DMS53 (cell line): ENCODE data around the gene CECR2.
A peak's percentile ranks its signal among the peaks of the same experiment; 100 is the strongest.

Experiments
- DNase-seq: peaks from one replicate; lab custom pipeline; 2025; lab: John Stamatoyannopoulos, UW

The CECR2 gene

DNA sequence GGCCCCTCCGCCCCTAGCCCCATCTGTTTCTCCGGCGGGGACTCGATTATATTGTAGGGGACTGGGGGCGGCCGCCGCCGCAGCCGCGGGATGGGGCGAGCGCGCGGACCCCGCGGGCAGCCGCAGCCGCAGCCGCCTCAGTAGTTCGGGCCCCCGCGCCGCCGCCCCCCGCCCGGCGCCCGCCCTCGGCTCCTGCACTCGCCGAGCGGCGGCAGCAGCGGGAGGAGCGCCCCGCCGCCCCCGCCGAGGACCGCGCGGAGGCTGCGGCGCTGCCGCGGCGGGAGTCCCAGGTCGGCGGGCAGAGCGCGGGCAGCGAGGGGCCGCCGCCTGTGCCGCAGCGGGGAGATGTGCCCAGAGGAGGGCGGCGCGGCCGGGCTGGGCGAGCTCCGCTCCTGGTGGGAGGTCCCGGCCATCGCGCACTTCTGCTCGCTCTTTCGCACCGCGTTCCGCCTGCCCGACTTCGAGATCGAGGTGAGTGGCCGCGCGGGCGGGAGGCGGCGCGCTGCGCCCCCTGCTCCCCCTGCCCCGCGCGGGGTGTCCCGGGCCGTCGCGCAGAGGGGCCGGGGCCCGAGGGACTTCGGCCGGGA, at the start of gene CECR2:
CECR2 (plus strand) TSS at position 22 of the 587 bp plus-strand sequence; CDS start at position 346, 324 bp downstream.
- DNase-seq, result peak; percentile 71

DNA sequence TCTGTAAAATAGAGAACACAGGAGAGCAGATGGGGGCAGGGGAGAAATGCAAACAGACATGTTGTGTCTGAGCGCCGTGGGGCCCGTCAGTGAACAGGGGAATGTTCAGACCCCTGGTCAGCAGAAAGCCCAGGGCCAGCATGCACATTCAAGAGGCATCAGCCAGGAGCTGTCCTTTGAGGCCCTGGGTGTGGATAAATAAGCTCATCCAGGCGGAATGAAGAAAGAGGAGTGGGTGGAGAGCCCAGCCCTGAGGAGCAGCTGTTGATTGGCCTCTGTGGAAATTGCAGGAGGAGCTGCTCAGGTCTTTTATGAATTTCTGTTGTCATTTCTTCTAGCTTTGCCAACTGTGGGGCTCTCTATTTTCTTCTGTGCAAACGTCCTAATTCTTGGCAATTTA, 49.7 kb upstream of the CECR2 start:
- no peak for DNase-seq

DNA sequence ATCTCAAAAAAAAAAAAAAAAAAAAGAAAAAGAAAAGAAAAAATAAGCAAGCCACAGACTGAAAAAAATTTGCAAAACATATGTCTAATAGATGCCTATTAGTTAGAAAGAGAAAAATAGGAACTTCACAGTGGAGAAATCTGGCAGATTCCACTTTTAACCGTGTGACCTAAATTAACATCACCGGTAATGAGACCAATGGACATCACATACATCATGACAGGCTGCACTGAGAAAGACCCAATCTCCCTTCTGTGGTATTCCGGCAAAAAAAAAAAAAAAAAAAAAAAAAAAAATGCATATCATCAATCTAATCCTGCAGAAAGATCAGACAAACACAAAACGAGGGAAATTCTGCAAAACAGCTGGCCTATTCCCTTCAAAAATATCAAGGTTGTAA, 46.7 kb upstream of the CECR2 start:
- DNase-seq, result no peak

DNA sequence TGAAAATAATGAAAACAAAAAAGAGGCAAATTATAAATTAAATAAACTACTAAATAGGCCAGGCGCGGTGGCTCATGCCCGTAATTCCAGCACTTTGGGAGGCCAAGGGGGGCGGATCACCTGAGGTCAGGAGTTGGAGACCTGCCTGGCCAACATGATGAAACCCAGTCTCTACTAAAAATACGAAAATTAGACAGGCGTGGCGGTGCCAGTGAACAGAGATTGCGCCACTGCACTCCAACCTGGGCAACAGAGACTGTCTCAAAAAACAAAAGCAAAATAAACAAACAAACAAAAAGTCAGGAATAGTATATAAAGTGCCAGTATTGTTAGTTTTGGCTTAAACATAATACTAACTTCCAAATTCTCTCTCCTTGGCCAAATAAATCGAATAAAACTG, 37.6 kb upstream of the CECR2 start:
- no peak for DNase-seq

DNA sequence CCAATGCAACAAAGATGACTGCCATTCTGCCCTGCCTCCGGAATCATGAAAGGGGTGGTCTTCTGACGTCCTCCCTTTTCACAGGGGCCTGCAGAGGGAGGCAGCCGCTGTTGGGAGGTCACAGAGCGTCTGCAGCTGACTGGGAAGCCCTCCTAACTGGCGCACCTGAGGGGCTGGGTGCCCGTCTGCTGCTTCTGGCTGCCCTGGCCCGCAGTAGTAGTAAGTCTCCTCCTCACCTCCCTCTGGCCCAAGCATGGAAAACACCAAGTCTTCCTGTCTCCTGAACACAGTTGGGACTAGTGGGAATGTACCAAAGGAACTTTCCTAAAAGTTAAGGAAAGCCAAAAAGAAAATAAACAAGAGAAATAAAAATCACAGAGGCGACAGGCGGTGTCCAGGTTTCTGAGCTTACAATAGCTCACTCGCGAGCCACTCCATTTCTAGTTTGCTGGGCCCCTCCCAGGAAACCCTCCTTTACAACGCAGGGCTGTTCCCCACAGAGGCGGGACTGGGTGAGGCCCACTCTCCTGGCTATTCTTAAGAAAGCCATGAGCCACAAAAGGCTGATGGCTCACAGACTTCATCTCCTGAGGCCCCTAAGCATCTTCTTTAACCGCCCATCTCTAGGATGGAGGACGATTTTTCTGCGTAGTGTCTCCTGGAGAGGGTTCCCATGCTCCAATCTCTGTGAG, 37.0 kb upstream of the CECR2 start:
- no peak for DNase-seq

DNA sequence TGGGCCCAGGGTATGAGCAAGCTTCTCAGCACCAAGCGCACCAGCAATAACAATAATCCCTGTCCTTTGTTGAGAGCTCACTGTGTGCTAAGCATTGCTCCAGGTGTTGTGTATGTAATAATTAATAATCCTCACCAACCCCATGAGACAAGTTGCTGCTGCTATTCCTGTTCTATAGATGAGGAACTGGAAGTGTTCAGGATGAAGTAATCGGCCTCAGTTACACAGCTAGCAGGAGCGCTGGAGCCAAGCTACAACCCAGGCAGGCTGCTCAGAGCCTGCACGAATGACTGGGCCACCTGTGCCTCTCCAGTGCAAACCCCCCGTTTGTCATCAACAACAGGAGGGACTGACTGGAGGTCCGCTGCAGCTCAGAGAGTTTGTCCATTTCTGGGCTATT, 35.2 kb upstream of the CECR2 start:
- no peak for DNase-seq

DNA sequence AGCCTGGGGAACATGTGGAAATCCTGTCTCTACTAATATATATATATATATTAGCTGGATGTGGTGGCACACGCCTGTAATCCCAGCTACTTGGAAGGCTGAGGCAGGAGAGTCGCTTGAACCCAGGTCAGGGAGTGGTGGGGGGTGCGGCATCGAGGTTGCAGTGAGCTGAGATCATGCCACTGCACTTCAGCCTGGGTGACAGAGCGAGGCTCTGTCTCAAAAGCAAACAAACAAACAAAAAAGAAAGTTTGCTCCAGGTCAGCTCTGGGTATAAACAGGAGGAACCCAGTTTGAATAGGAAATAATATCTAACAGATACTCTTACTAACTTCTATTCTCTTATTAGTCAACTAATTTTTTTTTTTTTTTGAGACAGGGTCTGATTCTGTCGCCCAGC, 34.3 kb upstream of the CECR2 start:
- DNase-seq, result no peak

DNA sequence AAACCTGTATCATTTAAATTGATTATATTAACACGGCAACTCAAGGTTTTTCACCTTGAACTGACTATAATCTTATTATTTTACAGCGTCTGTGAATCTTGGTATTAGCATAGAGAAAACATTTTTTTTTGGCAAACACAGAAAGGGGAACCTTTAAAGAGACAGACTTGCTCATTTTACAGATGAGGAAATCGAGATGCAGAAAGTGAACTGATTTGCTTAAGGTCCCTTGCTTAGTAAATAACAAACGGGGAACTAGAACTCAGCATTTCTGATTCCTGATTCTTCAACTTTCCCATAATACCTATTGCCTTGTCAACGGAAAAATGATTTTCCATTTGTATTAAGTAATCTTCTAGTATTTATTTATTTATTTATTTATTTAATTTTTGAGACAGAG, 33.2 kb upstream of the CECR2 start:
- no peak for DNase-seq

DNA sequence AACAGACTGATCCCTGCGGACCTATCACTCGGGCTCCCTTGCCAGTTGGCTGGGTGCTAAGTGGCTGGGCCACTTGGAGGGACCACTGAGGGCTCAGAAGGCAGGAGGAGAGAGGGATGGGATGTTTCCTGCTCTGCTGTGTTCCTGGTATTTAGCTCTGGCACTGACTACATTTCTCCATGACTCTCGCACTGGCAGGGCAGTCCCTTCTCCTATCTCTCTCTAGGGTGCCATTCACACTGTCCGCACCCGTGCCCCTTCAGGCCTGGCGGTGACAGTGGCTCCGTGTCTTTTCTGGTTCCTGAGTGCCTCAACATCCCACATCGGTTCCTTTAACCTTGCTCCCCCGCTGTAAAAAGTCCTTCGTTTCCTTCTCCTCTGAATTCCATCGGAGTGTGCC, 31.6 kb upstream of the CECR2 start:
- DNase-seq, result no peak

DNA sequence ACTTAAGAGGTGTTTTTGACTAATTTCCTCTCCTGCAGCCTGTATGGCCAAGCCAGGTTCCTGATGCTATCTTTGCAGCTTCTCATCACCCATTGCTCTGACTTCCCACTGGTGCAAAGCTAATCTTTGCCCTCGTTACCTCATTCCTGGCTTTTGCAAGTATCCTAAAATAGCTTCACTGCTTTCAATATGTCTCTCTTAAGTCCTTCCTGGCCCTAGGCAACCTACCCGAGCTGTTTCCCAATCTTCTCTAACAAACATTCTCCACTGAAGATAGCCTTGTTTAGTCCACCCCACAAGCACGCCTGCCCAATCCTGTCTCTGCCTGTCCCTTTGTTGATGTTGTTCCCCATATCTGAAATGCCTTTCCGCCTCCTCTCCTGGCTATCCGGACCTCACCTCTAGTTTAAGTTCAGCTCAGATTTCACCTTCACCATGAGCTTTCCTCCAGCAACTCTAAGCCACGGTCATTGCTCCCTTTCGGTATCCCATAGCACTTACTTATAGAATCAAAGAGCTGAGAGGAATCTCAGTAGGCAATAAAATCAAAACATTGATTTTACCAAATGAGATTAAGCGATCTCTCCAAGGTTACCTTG, 30.1 kb upstream of the CECR2 start:
- no peak for DNase-seq

DNA sequence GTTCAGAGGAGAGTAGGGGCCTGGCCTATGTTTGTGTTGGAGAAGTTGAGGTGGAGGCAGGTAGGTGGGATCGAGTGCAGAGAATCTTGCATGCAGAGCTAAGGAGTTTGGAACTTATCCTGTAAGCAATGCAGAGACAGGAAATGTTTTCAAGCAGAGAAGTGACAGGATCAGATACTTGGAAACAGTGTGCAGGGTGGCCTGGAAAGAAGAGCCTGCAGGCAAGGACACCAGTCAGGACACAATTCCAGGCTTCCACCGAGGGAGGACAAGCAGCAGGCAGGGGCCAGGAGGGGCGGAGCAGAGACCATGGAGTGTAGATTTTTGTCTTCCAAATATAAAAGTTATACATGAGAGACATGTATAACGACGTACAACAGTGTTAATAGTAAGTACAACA, 26.9 kb upstream of the CECR2 start:
- no peak for DNase-seq

DNA sequence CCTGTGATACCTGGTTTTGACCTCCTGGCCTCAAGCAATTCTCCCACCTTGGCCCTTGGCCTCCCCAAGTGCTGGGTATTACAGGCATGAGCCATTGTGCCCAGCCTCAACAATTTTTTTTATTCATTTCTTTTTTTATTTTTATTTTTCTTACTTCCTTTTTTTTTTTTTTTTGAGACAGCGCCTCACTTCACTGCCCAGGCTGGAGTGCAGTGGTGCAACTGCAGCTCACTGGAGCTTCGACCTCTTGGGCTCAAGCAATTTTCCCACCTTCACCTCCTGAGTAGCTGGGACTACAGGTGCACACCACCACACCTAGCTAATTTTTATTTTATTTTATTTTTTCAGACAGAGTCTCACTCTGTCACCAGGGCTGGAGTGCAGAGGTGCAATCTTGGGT, 25.5 kb upstream of the CECR2 start:
- DNase-seq, result no peak

DNA sequence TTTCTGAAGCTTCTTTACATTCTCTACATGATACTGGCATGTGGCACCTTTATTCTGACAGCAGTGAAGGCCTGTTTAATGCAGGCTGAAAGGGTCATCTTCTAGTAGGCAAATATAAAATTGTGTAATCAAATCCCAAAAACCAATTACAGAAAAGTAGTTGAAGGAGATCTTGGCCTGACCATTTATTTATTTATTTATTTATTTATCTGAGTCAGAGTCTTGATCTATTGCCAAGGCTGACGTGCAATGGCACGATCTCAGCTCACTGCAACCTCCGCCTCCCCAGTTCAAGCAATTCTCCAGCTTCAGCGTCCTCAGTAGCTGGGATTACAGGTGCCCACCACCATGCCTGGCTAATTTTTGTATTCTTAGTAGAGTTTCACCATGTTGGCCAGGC, 22.7 kb upstream of the CECR2 start:
- no peak for DNase-seq

DNA sequence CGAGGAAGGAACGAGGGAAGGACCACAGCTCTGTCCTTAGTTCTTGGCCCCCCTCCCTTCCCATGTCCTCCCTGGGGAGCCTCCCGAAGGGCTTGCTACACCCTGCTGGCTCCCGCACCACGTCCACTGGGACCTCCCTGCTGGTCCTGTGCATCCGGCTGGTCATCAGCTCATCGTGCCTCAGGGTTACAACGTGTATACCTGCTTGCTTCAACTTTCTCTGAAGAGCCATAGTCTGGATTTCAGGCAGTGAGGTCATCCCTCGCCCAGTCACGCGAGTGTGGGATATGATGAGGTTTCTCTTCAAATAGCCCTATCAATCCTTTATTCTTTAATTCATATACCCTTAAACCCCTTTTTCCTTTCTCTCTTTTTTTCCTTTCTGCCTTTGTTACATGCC, 21.5 kb upstream of the CECR2 start:
- DNase-seq, result no peak

DNA sequence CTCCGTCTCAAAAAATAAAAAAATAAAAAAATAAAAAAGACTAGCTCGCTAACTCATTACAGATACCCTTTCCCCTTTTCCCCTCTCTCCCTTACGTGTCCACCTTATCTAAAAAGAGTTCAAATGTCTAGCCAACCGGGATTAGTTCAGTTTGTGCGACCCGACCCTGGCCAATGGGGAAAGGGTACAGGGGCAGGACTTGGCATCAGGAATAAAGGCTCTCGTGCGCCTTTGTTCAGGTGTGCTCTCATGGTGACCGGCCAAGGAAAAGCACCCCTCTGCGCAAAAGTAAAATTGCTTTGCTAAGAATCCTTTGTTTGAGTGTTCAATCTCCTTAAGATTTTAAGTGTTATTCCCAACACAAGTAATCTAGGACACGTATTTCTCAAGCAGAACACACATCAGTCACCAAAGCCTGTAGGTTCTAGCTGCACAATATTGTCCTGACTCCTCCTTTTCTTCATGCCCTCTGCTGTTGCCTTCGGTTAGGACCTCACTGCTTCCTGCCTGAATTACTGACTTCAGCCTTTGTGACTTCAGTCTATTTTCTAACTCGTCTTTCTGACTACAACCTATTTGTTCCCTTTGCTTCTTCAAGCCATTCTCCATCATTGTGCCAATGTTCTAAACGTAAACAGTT, 20.7 kb upstream of the CECR2 start:
- DNase-seq, result peak; percentile 63

DNA sequence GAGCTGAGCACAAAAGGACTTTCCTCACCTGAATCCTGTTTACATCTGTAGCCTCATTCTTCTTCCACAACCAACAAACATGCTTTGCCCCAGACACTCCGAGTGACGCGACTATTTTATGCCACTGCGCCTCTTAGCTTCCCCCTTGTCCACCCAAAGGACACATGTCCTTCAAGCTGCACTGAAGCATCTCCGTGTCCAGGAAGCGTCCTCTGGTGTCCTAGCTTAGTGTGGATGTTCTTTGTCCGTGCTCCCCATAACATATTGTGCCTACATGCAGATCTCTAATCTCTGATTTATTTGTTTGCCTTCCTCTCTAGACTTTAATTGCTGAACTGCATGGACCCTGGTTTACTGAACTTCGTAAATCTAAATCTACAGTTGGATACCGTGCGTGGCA, 20.1 kb upstream of the CECR2 start:
- DNase-seq, result peak; percentile 44

DNA sequence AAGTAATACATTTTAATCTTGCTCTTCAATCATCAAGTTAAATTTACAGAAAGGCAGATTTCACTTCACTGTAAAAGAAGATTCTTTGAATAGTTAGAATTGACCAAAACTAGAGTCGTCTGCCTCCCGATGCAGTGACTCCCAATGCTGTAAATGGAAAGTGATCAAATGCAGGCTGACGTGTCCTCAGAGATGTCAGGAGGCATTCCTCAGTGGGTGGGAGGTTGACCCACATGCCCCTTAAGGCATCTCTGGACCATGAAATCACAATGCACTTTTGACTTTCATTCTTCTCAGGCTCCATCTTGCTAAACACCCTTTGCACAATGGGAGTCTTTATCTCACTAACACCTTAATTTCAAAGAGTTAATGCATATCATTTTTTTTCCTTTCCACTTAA, 19.0 kb upstream of the CECR2 start:
- DNase-seq, result no peak

DNA sequence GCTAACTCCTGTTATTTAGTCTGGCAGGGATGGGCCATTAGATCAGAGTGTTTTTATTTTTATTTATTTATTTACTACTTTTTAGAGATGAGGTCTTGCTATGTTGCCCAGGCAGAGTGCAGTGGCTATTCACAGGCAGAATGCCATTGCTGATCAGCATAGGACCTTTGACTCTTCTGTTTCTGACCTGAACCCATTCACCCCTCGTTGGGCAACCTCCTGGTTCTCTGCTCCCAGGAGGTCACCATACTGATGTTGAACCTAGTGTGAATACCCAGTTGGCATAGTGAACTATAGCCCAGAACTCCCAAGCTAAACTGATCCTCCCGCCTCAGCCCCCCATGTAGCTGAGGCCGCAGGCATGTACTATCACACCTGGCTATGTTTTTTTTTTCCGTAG, 16.5 kb upstream of the CECR2 start:
- no peak for DNase-seq

DNA sequence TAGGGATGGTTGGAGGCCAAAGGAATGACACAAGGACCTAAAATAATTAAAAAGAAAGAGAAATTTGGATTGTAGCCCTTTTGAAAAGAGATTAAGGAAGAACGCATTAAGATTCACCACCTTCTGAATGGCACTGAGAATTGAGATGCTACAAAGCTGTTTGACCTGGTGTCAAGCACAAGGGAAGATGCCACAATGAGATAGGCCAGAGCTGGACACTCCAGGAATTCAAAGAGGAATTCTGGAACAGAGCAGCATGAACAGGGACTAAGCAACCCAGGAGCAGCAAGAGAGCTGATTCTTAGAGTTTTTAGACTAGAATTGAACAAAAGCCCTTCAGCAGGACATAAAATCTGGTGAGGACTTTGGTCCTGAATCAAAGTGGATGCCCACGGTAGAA, 11.6 kb upstream of the CECR2 start:
- no peak for DNase-seq

DNA sequence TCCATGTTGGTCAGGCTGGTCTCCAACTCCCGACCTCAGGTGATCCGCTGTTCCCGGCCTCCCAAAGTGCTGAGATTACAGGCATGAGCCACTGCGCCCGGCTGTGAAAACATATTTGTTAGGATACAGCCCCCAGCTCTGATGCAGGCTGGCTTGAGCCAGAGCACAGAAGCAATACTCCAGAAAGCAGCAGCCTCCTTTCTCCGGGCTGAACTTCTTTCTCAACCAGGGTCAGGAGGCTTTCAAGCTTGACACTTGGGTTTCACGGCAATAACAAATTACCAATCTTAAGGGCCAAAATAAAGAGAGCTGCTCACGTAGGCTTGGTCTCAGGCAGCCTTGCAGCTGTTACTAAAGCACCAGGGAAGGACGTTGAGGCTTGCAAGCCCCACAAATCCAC, 10.8 kb upstream of the CECR2 start:
- DNase-seq, result no peak

DNA sequence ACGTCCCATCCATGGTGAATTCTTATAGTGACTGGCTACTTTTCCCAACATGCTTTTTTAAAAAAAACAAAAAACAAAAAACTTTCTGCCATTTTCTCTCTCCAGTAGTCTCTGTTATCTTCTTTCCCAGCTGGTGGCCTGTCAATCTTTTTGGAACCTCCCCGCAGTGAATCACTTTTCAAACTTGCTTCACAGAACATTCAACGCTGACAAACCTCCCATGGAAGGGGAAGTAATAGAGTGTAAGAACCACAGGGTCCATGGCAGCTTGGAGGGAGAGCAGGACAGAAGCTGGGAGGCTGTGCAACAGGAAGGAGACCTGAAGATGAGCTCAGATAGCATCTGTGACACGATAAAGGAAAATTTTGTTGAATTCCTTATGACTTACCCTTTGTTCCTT, 9.8 kb upstream of the CECR2 start:
- DNase-seq, result no peak

DNA sequence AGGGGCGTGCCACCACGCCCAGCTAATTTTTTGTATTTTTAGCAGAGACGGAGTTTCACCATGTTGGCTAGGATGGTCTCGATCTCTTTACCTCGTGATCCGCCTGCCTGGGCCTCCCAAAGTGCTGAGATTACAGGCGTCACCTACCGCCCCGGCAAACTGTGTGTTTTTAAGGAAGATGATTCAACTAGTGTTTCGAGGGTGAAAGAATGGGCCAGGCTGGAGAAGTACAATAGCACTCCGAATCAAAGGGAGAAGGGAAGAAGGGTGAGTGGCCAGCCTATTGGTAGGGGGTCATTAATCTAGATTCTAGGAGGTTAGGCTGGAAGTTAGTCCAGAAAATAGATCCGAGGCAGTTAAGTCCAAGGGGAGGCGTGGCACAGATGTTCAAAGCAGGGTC, 2.9 kb upstream of the CECR2 start:
- no peak for DNase-seq

DNA sequence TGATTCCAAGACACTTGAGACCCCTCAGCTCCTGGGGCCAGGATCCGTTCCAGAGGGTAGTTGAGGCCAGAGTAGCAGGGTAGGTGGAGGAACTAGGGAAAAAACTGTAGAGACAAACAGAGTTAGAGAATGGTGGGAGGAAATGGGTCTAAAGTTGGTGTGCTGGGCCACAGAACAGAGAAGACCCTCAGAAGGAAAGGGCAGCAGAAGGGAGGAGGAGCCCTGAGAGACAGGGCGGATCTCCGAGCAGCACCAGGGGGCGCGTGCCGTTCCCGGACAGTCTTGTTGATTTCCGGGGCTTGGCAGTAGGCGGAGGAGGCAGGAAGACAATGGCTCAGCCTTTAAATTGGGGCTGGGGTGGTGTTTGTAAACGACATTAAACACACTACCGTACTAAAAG, 2.4 kb upstream of the CECR2 start:
- DNase-seq, result no peak
